NCI-H2107 treated with DMSO at 0.1 percent for 48 hours (cell line): ENCODE results near the gene CLINT1.
"Not testable (repeated sequence)": the region's sequence is repeated elsewhere in the genome, so short reads cannot be mapped to it uniquely, and the experiment has no call there.

Experiments used
- DNase-seq: peaks from one replicate; lab custom pipeline; 2025; ENCODE audit not compliant: unreplicated experiment; lab: John Stamatoyannopoulos, UW

The CLINT1 gene

GRCh38 chr5:157864067-157864466, 5.1 kb upstream of the CLINT1 start:
- no peak for DNase-seq

- DNase-seq: no peak
These were observed 3.4 kb upstream of the CLINT1 start for GRCh38 chr5:157862183-157862851.

GRCh38 chr5:157860898-157861890, 2.2 kb upstream of the CLINT1 start:
- DNase-seq: no peak

GRCh38 chr5:157859227-157859575, 256 bp upstream of the CLINT1 start:
- no peak for DNase-seq

- no peak for DNase-seq
These were observed 974 bp downstream of the CLINT1 start for GRCh38 chr5:157857816-157858526.

GRCh38 chr5:157855404-157855994, 3.4 kb downstream of the CLINT1 start:
- DNase-seq: peak; percentile 19

GRCh38 chr5:157853365-157853764, 5.6 kb downstream of the CLINT1 start:
- not testable (repeated sequence) for DNase-seq

- no peak for DNase-seq
These were observed 12.9 kb downstream of the CLINT1 start for GRCh38 chr5:157845914-157846598.

- peak; percentile 59 for DNase-seq
These were observed 16.2 kb downstream of the CLINT1 start for GRCh38 chr5:157842787-157843186.

GRCh38 chr5:157842185-157842584, 16.8 kb downstream of the CLINT1 start:
- DNase-seq: no peak

GRCh38 chr5:157839157-157839795, 19.7 kb downstream of the CLINT1 start:
- no peak for DNase-seq

GRCh38 chr5:157836121-157836753, 22.7 kb downstream of the CLINT1 start:
- no peak for DNase-seq

- DNase-seq: no peak
These were observed 23.9 kb downstream of the CLINT1 start for GRCh38 chr5:157835041-157835440.

- DNase-seq: no peak
These were observed 29.9 kb downstream of the CLINT1 start for GRCh38 chr5:157828944-157829639.

GRCh38 chr5:157828105-157828943, 30.6 kb downstream of the CLINT1 start:
- DNase-seq: no peak

- no peak for DNase-seq
These were observed 31.5 kb downstream of the CLINT1 start for GRCh38 chr5:157827423-157827822.

GRCh38 chr5:157823655-157824054, 35.3 kb downstream of the CLINT1 start:
- no peak for DNase-seq
